ENCODE results near the gene MYRFL.

- TF ChIP-seq CTCF (IDR thresholded peaks at IDR 0.05 in 4 of 5, conservative IDR thresholded peaks at IDR 0.05 in 1 of 5) (no peak), POLR2A (IDR thresholded peaks at IDR 0.05) (no peak)
Measured at GRCh38 chr12:69910694-69911093, 85.7 kb downstream of the MYRFL start.
